Left colon (tissue), 2 donors: ENCODE results near the gene SGMS1. TPM values are rescaled to one million over a fixed set of nuclear protein-coding genes. Genes with fewer than 3 reads are reported as not detected.
A peak's percentile ranks its signal among the peaks of the same experiment; 100 is the strongest.
"Not testable (repeated sequence)": the region's sequence is repeated elsewhere in the genome, so short reads cannot be mapped to it uniquely, and the experiment has no call there.

Source experiments
- ATAC-seq: fragments of 200-7000 bp; cut with Tn5 transposase; one replicate; pipeline ENCODE4 v1.9.1; 2020; ENCODE audit warnings: mild to moderate bottlenecking, moderate library complexity
- DNase-seq, 2 donors: peaks; one replicate each; pipeline ENCODE4 v3.0.0-alpha.2; 2020
- intact Hi-C, 2 donors: fragments of 100-400 bp; cut with DNase I in 1 of 2; cut with micrococcal nuclease in 1 of 2; formaldehyde crosslinking; loops; one replicate each; pipeline versions ENCODE4 v1.11.2 to v1.14.0; 2022; cut with DNase I, micrococcal nuclease
- total RNA-seq, 2 donors: library from RNA; stranded (reverse); fragmentation: NEBNext Ultra II Directional; extraction: Animal tissue kit (Norgen Biotek cat#: 25700); gene quantifications; one replicate each; pipeline ENCODE4 v1.2.1, GENCODE V29; 2021
- donor health status: DM: no; HTN: no; CAD: no.
- donor health status: DM: yes; HTN: yes; CAD: no.

Gene SGMS1
- total RNA-seq, 2 donors from 2014 or later = 17.8 to 20.8 TPM

DNA sequence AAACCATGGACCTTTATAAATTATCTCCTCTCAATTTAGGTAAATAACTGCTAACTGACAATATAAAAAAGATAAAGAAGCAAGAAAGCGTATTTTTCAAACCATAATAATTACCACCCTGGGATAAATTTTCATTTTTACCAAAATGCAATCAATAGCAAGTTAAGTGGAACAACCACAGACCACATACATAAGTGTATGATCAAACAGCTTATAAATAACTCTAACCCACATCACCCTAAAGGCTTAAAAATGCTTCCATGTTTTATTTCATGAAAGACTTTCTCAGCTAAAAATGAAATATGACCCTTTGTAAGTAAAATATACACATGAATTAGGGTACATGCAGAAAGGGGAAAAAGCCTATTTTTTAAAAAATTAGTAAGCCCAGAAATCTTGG is 156.5 kb downstream of the SGMS1 start:
- intact Hi-C loops = no loop called here
- ATAC-seq (no peak), DNase-seq (no peak)

DNA sequence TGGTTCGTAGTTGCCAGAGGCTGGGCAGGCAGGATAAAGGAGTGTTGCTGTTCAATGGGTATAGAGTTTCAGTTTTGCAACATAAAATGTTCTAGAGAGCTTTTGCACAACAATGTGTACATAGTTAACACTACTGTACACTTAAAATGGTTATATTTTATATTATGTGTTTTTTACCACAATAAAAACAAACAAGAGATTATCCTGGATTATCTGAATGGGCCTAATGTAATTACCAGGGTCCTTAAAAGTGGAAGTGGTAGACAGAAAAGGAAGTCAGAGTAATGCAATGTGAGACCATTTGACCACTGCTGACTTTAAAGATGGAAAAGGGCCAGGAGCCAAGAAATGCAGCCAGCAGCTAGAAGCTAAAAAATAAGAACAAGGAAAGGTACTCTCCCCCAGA is 159.7 kb downstream of the SGMS1 start:
- DNase-seq = no peak
- intact Hi-C loops = no loop called here
- ATAC-seq = no peak

DNA sequence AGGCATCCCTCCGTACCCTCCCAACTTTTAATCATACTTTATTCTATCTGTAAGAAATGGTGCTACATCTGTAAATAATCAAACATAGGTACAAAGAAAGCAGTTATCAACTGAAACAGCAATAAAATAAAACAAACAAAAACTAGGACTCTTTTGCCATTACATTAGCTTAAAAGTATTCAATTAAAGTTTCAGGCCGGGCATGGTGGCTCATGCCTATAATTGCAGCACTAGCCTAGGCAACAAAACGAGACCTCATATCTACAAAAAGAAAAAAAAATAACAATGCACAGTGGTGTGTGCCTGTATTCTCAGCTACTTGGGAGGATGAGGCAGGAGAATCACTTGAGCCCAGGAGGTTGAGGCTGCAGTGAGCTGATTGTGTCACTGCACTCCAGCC is 161.9 kb downstream of the SGMS1 start:
- intact Hi-C loops = no loop called here
- DNase-seq (no peak), ATAC-seq (peak; percentile 62)

DNA sequence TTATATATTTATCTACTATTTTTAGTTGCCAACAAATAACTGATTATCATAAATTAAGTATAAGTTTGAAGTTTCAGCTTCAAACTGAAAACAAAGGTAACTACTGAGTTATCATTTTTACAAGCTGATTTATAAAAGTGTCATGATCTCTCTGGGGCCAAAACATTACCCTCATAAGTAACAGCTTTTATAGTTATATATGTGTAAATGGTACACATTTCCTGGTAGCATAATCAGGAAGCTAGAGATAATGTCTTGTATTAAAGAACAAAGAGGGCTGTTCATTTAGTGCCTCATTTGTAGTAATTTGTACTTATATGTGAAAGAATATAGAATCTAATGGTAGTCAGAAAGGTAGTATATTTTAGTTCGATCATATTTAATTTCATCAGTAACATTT is 162.6 kb downstream of the SGMS1 start:
- ATAC-seq = peak; percentile 90

DNA sequence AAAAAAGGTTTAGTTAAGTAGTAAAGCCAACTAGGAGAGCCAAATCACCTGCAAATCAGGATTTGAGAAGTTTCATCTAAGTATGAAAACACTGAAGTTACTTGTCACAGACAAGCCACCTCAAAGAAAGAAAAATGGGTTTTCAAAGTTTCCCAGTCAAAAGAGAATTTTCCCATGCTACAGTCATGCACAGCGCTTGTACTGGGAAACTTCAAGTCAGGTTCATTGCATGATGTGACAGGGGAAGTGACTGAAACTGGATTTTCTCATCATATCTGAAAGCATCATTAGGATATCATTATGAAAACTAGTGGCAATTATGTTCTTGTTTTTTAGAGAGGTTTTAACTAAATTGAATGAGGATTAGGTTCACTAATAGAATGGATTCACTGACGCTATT is 167.0 kb downstream of the SGMS1 start:
- no peak for DNase-seq
- no peak for ATAC-seq
- intact Hi-C loops = no loop called here

More for the DNA sequence above, 162.6 kb downstream of the SGMS1 start:
- no peak for DNase-seq
- intact Hi-C loops = no loop called here

DNA sequence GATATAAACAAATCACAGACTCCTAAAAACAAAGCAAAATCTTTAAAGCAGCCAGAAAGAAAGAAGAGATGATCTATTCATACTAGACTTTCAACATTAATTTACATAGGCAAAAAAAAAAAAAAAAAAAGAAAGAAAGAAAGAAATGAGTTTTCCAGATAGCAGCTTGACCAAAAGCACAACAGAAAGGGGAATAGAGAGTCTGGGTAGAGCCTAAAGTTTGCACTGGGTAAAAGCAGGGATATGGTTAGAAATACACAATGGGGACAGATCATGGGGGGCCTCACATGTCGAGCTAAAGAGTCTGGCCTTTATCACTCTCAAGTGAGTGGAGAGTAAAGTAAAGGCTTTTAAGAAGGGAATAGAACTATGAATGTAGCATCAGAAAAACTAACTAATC is 169.8 kb downstream of the SGMS1 start:
- DNase-seq = no peak
- no peak for ATAC-seq
- intact Hi-C loops = no loop called here

DNA sequence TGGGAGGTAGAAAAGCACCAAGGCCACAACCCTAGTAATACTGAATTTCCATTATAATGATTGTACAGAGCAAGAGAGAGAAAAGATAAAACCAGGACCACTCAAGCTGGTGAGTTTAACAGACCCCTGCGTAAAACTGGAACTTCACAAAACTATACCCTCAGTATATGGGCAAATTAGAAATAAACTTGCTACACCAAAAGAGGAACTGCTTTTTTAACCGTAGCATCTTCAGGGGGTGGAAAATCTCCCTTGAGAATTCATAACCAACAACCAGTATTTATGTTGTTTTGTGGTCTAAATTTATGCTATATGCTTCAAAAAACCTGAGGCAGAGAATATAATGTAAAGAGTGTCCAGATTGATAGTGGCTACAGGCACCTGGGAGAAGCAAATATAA is 171.2 kb downstream of the SGMS1 start:
- no peak for ATAC-seq
- intact Hi-C loops = no loop called here
- no peak for DNase-seq

DNA sequence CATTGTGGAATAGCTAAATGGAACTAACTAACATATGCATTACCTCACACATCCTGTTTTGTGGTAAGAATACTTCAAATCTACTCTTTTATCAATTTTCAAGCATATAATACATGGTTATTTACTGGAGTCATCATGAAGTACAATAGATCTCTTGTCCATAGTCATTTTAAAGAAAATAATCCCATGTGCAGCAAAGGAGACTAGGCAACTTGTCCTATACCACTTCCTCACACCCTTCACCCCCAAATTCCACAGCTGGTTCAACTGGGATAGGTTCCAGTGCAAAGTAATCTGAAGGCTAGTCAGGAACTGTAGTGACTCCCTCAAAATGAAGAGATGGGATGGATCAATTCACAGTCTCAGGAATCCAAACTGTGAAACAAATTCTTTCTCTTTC is 176.1 kb downstream of the SGMS1 start:
- no peak for ATAC-seq
- intact Hi-C loops = no loop called here
- no peak for DNase-seq

DNA sequence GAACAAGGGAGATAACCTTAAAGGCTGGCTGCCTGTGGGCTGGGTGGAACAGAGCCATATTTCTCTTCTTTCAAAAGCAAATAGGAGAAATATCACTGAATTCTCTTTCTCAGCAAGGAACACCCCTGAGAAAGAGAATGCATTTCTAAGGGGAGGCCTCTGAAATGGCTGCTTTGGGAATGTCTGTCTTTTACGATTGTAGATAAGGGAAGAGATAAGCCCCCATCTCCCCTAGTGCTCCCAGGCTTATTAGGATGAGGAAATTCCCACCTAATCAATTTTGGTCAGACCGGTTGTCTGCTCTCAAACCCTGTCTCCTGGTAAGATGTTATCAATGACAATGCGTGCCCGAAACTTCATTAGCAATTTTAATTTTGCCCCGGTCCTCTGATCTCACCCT is 178.0 kb downstream of the SGMS1 start:
- intact Hi-C loops, DNase-seq, ATAC-seq: not testable (repeated sequence)

DNA sequence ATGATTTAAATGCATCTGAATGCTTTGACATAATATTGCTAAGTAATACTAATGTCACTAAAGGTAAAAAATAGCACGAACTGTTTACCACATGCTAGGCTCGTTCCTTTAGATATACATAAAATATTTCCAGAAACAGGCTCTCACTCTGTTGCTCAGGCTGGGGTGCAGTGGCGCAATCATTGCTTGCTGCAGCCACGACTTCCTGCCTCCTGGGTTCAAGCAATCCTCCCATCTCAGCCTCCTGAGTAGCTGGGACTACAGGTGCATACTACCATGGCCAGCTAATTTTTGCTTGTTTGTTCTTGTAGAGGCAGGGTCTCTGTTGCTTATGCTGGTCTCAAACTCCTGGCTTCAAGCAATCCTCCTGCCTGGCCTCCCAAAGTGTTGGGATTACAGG is 183.3 kb downstream of the SGMS1 start:
- intact Hi-C loops = no loop called here
- ATAC-seq = no peak

DNA sequence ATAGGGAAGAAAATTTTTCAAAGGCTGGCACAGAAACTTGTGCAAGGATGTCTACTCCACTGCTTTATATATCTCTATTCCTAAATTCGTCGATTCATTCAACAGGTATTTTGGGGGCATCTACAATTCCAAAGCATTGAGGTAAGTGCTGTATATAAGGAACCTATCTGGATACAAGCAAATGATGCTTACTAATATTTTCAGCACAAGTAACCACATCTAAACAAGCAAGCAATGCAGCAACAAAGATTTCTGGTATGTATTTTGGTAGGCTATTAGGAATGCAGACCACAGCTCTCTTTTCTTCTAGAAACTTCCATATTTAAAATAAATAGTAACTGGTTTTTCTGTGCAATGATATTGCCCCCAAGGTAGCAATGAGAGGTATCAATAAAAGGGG is 183.9 kb downstream of the SGMS1 start:
- intact Hi-C loops = no loop called here
- DNase-seq (no peak), ATAC-seq (no peak)

More for the DNA sequence above, 183.3 kb downstream of the SGMS1 start:
- DNase-seq = no peak

DNA sequence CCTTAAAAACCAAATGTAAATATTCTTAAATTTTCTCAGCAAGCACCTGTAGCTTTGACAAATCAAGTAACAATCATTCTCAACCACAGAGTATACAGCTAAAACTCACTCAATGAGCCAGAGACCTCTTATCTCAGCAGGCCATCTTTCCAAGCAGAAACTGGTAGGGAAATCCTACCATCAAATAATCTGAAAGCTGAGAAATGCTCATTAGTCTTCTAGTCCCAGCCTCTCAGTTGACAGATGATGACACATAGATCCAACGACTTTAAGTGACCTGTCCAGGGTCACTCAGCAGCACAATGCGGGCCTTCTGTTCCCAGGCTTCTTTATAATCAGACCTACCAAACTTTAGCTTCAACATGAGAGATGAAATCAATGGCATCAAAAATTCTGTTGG is 184.6 kb downstream of the SGMS1 start:
- DNase-seq (no peak), ATAC-seq (no peak)
- intact Hi-C loops = no loop called here

DNA sequence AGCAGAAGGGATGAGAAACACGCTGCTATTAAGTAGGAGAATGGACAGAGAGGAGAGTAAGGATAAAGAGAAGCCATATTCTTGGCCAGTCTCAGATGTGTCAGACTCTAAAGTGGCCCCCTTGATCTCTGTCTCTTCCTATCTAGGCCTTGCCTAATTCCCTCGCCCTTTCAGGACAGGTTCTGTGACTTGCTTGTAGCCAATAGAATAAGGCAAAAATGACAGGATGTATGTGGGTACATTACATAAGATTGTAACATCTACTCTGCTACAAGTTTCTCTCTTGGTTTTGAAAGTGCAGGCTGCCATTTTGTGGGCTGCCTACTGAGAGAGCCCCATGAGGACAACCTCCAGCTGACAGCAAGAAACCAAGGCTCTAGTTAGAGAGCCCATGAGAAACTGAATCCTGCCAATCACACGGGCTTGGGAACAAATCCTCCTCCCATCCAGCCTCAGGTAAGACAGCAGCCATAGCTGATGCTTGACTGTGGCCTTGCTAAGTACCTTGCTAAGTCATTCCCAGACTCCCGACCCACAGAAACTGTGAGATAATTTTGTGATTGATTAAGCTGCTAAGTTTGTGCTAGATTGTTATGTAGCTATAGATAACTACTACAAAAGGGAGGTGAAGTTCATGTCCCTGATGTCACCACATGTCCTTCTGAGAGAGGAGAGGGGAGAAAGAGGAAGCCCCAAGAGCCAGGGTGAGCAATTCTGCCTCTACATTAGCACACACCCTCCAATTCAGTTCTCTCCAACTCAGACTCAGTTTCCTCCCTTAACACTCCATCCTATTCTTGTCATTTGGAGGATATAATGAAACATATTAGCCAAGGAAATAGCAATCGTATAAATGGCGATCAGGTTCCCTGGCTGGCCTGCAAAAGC is 185.5 kb downstream of the SGMS1 start:
- no peak for DNase-seq
- intact Hi-C loops = no loop called here
- ATAC-seq = no peak

DNA sequence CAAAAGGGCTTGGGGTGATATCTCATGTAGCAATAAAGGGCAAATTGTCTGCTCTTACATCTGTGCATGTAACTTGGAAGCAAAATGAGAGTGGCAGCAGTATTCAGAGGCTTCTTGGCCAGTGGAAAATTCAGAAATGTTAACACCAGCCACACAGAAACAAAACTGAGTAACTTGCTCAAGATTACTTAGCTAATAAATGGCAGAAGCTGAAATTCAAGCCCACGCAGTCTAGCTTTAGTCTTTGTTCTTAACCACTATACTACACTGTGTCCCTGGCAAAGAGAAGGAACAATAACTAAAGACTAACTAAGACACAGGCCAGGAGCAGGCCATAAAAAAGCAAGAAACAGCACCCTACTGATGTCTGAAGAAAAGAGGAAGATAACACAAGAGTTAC is 186.5 kb downstream of the SGMS1 start:
- intact Hi-C loops = no loop called here
- no peak for ATAC-seq
- no peak for DNase-seq

DNA sequence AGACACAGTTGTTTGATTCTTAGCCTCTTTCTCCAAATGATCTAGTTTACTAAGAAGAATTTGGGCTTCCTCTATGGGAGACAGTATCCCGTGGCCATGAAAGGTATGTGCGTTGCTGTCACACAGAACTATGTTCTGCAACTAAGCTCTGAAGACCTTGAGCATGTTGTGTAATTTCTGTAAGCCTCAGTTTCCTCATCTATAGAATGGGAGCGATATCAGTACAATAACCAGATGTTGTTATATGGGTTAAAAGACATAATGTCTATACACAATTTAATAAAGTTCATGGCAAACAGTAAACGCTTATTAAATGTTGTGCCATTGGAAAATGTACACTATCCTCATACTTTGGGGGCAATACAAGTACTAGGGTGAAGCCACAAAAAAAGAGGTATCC is 187.0 kb downstream of the SGMS1 start:
- no peak for ATAC-seq
- intact Hi-C loops = no loop called here
- DNase-seq = no peak

DNA sequence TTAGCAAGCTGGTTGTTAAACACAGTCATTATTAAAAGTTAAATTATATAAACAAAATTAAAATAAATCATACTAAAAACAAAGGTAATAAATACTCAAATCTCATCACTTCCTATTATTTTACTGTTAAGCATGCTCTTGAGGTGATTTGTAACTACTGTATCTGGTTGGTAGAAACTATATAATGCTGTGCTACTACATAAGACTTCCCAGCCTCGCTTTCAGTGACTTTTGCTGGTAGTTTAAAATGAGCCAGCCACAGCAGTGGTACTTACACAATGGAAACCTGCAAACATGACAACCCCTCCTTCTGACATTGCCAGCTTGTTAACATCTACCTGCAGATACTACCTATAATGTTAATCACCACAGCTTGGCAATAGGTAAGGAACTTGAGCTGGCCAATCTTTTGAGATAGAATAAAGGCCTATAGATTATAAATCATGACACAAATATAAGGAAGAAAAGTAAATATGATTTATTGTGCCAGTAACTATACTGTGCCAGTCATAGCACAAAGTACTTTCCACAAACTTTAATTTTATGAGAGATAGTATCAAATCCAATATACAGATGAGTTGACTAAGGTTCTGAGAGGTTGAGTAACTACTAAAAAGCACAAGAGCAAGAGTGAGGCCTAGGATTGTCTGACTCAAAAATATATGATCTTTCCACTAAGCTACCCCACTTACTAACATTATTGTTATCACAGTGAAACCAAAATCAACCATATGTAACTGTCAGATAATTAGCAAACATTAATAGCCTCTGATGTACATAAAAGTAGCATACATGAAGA is 191.3 kb downstream of the SGMS1 start:
- intact Hi-C loops = no loop called here
- ATAC-seq (peak; percentile 22), DNase-seq (no peak)

DNA sequence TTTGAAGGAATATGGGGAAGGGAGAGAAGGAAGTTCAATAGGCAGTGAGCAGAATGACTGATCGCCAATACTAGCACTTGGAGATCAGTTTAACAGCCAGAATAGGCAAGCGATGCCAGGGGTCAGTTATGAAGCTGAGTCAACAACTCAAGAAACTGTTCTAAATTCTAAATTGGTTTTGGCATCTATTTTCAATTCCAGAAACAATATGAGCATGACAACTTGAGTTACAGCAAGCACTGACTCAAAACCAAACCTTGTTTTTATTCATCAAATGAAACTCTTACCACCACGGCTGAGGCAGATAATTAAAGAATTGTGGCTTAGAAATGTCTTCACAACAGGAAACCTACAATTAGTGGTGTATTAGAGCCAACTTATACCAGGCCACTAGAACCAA is 192.0 kb downstream of the SGMS1 start:
- ATAC-seq = no peak
- intact Hi-C loops = no loop called here

DNA sequence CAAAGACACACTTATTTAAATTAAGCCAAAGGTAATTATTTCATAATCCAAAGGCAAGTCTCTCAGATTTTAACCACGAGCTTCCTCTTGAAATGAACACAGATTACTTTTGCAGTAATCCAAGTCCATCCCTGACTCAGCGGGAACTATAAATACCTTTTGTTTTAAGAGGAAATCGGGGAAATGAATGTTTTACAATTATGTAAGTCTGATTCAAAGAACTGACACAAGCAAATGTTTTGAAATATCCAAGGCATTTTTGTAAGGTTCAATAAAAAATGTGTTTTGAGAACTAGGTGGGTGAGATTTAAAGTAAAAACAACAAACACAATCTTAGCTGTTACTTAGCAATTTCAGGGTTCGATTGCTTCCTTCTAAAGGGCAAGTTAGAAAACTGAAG is 192.6 kb downstream of the SGMS1 start:
- DNase-seq (no peak), ATAC-seq (no peak)
- intact Hi-C loops = no loop called here

More for the DNA sequence above, 192.0 kb downstream of the SGMS1 start:
- no peak for DNase-seq

DNA sequence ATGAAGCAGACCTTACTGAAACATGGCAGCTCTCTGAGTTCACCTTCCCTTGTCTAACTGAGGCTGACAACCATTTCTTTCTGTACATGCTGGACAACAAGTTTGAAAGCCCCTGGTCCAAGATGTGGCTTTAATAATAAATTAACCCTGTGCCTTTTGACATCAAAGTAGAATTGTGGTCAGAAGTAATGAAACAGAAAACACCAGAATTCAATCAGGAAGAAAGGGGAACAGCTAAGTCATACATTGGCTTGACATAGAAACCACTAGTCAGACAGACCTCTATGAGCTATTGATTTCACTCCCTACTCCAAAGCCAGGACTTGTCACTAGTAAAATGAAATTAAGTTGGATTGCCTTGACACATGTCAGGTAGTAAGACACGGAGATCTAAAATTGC is 197.3 kb downstream of the SGMS1 start:
- no peak for ATAC-seq
- intact Hi-C loops = loop anchor here in 1 of 2 donors (10.0 kb wide), 1 partner anchor 198 kb away; the partner anchor contains the start of gene SGMS1
- DNase-seq = no peak

DNA sequence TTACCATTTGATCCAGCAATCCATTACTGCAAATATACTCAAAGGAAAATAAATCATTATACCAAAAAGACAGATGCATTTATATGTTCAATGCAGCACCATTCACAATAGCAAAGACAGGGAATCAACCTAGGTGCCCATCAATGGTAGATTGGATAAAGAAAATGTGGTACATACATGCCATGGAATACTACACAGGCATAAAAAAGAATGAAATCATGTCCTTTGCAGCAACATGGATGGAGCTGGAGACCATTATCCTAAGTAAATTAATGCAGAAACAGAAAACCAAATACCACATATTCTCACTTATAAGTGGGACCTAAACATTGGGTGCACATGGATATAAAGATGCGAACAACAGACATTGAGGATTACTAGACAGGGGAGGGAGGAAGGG is 198.5 kb downstream of the SGMS1 start:
- DNase-seq, ATAC-seq: not testable (repeated sequence)
- intact Hi-C loops = loop anchor here in 1 of 2 donors (10.0 kb wide), 1 partner anchor 200 kb away; the partner anchor contains the start of gene SGMS1
